NCI-H2196 (cell line): ENCODE data around the gene GAS2L1.

ENCODE experiments used
- DNase-seq: peaks from one replicate; lab custom pipeline; 2025; ENCODE audit not compliant: unreplicated experiment; lab: John Stamatoyannopoulos, UW

Gene GAS2L1

GRCh38 chr22:29275167-29275566 lies 31.3 kb upstream of the GAS2L1 start:
- DNase-seq = no peak

DNA sequence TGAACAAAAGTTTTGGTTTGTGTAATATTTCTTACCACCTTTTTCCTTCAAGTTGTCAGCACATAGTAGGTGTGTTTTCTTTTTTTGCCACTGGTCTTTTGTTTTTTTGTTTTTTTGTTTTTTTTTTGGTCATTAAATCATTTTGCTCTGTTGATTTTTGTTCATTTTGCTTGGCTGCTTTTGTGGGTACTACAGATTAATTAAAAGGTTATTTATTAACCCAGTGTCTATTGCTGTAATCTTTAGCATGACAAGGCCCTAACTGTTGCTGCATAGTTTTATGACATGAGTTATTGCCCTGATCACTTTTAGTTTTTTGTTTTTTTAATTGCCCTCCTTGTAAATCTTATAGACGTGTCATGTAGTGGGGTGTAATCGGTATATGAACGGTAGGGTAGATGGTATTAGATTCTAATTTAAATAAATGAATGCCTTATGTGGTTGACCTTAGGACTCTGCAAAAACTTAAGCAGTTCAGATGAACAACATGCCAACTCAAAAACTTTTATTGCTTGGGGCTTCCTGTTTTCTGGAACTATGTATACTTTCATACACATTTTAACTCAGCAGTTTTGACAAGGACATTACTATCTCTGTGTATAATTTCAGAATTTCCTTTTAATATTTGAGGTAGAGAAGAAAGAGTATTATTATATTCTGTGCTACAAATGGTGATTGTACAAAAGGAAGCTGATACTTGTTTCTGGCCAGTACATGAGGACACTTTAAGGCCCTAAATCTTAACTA lies 30.5 kb upstream of the GAS2L1 start:
- no peak for DNase-seq

- DNase-seq = no peak
These were observed 28.5 kb upstream of the GAS2L1 start for GRCh38 chr22:29277927-29278326.

DNA sequence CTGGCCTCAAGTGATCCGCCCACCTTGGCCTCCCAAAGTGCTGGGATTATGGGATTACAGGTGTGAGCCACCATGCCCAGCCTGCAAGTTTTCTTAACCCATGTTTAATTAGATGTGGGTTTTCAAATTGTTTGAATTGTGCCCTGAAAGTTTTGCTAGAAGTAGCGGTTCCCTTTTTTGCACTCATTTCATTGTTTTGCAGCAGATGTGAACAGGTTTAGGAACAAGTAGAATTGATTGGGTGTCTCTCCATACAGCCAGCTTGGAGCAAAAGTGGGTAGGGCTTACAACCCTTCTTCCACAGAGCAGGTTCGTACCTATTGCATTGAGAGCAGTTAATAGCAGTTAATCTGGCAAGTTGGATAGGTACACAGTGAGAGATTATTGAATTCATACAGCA lies 22.3 kb upstream of the GAS2L1 start:
- no peak for DNase-seq

GRCh38 chr22:29288837-29289236 lies 17.6 kb upstream of the GAS2L1 start:
- no peak for DNase-seq

DNA sequence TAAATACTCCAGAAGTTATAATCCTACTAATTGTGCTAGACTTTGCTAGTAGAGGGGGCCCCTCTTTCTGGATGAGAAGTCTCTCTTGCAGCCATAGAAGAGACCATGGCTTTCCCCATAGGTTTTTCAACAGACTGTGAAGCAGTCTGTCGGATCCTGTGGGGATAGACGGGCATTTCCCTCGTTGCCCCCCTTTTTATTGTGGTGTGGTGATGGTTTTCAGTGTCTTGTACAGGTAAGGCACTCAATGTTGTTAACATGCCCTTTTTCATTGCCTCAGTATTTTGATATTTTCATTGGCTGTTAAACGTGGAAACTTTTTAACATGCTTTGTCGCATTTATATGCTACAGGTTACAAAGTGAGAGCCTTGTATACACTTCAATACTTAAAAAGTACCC lies 16.4 kb upstream of the GAS2L1 start:
- DNase-seq = no peak

DNA sequence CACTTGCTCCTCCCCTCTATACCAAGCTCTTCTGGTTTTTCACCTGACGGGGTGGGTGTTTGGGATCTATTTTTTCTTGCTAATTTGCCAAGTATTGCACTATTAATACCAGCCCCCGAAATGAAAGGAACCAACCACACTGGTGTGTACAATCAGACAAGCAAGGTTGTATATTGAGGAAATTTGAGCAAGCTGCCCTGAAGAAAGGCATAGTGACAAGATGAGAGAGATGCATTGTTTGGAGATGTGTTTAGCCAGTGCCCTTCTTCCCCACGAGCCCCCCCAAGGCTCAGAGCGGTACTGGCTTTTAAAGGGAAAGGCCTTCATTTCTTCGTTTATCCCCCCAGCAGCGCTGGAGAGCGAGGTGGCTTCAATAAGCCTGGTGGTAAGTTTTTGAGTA lies 15.2 kb upstream of the GAS2L1 start:
- no peak for DNase-seq

DNA sequence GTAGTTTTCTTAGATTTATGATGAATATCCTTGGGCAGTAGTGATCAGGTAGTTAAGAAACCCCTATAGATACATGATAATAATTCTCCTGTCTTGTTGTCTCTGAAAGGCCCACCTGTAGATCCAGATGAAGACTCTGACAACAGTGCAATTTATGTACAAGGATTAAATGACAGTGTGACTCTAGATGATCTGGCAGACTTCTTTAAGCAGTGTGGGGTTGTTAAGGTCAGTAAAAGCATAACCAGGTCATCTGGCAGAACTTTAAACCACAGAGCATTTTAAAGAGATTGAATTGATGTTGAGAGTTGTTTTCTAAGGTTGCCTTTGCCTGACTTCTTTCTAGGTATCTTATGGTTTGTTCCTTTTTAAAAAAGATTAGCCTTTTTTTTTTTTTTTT lies 14.1 kb upstream of the GAS2L1 start:
- DNase-seq = no peak

DNA sequence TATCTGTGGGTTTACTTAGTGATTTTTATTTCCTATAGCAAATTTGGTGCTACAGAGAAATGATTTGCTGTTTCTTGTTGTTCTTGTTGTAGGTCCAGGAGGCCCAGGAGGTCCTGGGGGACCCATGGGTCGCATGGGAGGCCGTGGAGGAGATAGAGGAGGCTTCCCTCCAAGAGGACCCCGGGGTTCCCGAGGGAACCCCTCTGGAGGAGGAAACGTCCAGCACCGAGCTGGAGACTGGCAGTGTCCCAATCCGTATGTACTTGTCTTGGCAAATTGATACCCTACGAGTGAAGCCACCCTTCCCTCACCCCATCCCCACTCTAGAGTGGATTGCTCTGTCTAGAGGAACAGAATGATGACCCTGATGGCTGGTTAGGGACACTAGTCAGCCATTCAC lies 7.8 kb upstream of the GAS2L1 start:
- DNase-seq = no peak

DNA sequence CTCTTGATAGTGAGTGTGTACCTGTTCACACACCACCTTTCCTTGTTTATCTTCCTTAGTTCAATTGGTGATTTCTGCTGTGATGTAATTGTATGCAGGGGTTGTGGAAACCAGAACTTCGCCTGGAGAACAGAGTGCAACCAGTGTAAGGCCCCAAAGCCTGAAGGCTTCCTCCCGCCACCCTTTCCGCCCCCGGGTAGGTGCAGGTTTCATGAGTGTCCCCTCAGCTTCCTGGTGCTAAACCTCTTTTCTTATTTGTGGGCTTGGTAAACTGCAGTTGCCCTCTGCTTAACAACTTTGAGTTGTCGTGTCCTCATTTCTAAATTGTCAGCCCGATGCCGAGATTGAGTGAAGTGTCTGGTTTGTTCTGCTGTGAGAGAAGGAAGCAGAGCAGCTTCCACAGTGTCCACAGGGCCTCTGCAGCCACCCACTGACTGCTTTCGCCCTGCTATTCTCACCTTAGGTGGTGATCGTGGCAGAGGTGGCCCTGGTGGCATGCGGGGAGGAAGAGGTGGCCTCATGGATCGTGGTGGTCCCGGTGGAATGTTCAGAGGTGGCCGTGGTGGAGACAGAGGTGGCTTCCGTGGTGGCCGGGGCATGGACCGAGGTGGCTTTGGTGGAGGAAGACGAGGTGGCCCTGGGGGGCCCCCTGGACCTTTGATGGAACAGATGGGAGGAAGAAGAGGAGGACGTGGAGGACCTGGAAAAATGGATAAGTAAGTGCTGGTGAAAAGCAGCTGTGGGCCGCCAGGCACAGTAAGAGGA lies 7.1 kb upstream of the GAS2L1 start:
- DNase-seq = no peak

DNA sequence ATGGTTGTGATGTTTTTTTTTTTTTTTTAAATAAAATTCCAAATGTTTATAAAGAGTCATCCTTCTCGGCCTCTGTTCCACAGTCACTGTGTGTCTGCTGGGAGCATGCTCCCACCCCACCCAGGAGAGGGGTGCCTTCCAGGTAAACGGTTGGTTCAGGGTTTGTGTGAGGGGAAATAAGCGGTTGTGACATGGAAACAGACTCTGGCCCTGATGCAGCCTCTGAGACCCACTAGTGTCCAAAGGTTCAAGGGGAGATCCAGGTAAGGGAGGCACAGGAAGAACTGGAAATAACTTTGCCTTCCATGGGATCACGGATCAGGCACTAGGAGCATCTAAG lies 6.0 kb upstream of the GAS2L1 start:
- DNase-seq = no peak

DNA sequence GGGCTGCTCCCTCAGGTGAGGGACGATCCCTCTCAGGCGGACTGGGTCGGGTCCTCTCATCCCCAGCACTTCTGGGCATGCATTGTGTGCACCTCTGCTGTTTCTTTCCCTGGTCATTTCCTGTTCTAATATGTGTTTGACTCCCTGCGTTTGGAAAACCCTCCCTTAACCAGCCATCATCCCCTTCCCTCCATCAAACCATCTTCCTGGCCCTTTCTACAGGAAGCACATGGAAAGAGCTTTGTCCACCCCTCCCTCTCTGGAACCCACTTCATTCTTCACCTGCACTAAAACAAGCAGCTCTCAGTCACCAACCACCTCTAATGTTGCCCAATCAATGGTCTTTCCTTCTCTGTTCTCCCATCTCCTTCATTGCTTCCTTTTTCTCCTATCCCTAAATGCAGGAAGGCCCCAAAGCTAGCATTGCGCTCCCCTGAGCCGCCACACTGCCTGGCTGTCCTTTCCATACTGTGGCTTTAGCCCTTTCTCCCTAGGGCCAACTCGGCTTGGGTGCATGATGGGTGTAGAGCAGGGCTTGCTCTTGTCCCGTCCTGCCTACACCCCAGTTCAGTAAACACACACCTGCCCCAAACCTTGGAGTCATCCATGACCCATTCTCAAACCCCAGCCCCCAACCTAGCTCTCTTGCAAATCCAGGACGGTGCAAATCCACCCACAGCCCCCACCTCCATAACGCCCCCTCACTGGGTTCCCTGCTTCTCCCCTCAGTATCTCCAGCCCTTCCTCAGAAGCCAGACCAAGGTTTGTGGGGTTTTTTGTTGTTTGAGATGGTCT lies 5.4 kb upstream of the GAS2L1 start:
- no peak for DNase-seq

DNA sequence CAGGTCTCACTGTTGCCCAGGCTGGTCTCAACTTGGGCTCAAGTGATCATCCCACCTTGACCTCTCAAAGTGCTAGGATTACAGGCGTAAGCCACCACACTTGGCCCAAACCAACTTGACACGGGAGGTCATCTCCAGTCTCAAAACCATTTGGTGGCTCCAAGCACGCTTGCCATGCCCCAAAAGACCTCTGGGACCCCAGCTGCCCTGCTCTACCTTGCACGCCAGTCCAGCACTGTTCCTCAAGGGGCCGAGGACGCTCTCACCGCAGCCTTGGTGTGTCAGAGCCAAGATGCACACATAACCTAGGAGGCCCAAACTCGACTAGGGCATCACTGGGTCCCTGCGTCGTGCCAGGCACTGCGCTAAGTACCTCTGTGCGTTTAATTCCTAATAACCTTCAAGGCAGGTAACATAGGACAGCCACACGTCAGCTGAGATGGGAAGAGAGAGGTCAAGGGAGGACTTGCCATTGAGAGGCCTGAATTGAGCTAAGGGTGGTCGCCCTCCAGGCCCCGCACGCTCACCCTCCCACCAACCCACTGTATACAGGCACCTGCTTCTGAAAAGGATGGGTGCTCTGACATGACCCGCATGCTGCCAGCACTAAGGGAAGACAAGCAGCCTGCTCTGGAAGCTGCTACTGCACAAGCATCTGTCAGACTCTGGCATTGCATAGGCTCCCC lies 4.6 kb upstream of the GAS2L1 start:
- no peak for DNase-seq

DNA sequence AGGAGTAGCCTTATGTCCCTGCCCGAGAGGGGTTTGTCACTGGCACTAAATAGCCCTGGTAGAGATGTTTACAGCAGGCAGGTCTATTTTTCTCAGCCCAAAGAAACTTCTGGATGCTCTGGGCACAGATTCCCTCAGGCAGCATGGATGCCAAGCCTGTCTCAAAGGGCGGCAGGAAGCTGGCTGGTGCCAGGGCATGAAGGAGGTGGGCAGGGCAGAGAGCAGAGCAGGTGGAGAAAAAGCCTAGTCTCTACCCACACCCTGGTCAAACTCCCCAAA lies 4.1 kb upstream of the GAS2L1 start:
- no peak for DNase-seq

DNA sequence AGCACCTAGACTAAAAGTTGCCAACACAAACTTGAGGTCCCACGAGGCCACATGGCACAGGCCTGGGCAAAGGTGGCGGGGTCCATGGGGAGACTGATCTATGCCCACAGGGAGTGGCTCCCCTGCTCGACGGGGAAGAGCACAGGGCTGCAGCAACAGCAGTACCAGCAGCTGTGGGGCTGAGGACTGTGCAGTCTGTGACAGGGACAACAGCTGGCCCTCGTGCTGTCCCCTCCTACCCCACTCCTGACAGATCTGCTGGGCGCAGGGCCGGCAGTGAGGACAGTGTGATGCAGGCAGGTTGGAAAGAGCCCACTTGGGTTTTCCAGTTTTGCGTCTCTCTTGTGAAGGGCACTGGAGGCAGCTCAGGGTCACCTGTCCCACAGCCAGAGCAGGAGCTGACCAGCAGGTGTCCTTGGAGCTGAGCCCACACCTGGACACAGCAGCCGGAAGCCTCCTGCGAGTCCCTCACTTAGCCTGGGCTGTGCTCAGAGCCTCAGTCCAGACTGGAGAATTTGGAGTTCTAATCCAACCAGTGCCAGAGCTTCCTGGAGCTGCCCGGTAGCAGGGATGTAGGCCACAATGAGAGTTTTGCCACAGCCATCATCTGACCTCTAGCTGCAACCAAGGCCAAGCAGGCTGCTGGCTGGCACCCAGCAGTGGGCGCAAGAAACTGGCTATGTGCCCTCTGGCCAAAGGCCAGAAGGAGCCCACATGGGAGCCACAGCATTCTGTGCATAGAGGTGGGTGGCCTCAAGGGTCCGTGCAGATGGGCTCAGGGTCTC lies 3.6 kb upstream of the GAS2L1 start:
- peak; percentile 2 for DNase-seq

GRCh38 chr22:29305836-29306174 lies 645 bp upstream of the GAS2L1 start:
- no peak for DNase-seq

- DNase-seq = peak; percentile 59
These were observed 565 bp downstream of the GAS2L1 start for GRCh38 chr22:29306835-29307595.

DNA sequence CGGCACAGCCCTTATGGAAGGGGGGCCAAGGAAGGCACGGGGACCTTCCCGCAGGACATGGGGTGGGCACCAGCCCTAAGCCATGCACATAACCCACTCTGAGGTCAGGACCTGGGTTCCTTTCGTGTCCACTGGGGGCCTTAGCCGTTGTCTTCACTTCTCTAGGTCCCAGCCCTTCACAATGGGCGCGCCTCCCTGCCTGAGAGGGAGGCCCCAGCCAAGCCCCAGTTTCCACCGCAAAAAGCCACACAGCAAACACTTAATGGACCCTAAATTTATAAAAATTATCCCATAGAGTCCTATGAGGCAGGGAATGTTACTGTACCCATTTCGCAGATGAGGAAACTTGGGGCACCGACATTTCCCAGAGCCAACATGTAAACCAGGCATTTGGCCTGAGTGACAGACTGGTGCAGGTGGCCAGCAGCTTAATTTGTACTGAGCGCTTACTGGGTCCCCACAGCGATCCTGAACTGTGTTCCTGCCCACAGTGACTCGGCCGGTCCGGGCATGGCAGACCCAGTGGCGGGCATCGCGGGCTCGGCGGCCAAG lies 1.2 kb downstream of the GAS2L1 start:
- no peak for DNase-seq

DNA sequence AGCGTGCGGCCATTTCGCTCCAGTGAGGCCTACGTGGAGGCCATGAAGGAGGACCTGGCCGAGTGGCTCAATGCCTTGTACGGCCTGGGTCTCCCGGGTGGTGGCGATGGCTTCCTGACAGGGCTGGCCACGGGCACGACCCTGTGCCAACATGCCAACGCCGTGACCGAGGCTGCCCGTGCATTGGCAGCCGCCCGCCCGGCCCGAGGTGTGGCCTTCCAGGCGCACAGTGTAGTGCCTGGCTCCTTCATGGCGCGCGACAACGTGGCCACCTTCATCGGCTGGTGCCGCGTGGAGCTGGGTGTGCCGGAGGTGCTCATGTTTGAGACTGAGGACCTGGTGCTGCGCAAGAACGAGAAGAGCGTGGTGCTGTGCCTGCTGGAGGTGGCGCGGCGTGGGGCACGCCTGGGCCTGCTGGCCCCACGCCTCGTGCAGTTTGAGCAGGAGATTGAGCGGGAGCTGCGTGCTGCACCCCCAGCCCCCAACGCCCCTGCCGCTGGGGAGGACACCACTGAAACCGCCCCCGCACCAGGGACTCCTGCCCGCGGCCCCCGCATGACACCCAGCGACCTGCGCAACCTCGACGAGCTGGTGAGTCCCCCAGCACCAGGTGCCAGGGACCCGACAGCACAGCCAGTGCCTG lies 1.8 kb downstream of the GAS2L1 start:
- no peak for DNase-seq
